Hematopoietic multipotent progenitor cell treated with erythropoietin and hydrocortisone succinate and interleukin-3 and kit ligand, for 6 days (in vitro differentiated cells): ENCODE data around the gene SLCO4A1.

ENCODE experiments used
- DNase-seq: peaks from one replicate; pipeline ENCODE4 v3.0.0-alpha.2; 2015

The SLCO4A1 gene

DNA sequence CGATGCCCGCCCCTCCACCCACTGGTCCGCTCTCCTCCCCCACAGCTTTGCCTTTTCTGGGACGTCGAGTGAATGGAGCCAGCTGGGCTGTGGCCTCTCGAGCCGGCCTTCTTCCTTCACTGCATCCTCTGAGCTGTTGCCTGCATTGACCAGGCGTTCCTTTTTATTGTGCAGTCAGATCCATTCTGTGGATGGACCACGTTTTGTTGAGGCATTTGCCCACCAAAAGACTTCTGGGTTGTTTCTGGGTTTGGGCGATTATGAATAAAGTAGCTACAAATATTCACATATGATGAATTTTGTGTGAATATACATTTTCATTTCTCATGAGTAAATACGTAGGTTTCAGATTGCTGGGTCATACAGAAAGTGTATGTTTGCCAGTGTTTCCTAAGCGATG, 76.2 kb downstream of the SLCO4A1 start:
- DNase-seq, result no peak

DNA sequence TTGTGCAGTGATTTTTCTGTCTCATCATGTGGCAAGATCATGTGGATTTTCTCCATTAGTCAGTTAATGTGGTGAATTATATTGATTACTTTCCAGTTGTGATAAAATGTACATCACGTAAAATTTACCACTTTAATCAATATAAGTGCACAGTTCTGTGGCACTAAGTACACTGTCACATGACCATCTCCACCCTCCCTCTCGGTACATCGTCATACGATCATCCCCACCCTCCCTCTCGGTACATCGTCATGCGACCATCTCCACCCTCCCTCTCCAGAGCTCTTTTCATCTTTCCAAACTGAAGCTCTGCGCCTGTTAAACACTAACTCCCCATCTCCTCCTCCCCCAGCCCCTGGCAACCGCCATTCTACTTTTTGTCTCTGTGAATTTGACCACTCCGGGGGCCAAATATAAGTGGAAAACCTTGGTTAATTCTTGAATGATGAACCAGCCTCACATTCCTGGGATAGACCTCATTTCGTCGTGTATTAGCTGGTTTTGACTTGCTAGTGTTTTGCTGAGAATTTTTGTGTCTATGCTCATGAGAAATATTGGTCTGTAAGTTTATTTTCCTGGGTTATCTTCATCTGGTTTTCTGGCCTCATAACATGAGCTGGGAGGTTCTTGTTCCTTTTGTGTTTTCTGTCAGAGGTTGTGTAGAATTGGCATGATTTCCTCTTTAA, 77.1 kb downstream of the SLCO4A1 start:
- no peak for DNase-seq
